ENCODE data around the gene TLX2.

TLX2 gene

GRCh38 chr2:74550231-74550630 lies 36.0 kb downstream of the TLX2 start:
- Histone ChIP-seq H3K27ac (no peak overlapping the region), H3K4me3 (no peak overlapping the region)
- TF ChIP-seq, protein P1, sequence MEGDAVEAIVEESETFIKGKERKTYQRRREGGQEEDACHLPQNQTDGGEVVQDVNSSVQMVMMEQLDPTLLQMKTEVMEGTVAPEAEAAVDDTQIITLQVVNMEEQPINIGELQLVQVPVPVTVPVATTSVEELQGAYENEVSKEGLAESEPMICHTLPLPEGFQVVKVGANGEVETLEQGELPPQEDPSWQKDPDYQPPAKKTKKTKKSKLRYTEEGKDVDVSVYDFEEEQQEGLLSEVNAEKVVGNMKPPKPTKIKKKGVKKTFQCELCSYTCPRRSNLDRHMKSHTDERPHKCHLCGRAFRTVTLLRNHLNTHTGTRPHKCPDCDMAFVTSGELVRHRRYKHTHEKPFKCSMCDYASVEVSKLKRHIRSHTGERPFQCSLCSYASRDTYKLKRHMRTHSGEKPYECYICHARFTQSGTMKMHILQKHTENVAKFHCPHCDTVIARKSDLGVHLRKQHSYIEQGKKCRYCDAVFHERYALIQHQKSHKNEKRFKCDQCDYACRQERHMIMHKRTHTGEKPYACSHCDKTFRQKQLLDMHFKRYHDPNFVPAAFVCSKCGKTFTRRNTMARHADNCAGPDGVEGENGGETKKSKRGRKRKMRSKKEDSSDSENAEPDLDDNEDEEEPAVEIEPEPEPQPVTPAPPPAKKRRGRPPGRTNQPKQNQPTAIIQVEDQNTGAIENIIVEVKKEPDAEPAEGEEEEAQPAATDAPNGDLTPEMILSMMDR (IDR thresholded peaks at IDR 0.05) = no peak
- no peak for DNase-seq (ENCODE audit: low spot score)

DNA sequence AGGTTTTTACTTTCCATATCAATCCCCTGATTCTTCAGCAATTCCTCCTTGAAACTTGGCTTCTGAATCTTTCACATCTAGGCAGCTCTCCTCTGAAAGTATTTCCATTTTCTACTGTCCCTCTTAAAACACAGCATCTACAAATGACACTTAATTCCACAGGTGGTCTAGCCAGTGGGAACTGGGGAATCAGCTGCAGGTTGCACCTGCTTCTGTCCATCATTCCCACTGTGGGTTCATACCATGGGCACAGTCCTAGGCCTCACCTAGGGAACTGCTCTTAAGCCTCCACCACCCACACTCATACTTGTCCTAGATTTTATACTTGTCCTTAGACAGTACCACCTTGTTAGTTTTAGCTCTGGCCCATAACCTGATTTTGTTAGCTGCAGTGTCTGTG lies 37.3 kb downstream of the TLX2 start:
- no peak overlapping the region for H3K27ac ChIP-seq

GRCh38 chr2:74551942-74552913 lies 38.0 kb downstream of the TLX2 start:
- no peak overlapping the region for H3K27ac ChIP-seq

More for the DNA sequence above, 37.3 kb downstream of the TLX2 start:
- H3K4me3 ChIP-seq = no peak overlapping the region
- DNase-seq (ENCODE audit: low spot score) = peak; percentile 22
- TF ChIP-seq, protein P1 (IDR thresholded peaks at IDR 0.05) = no peak

DNA sequence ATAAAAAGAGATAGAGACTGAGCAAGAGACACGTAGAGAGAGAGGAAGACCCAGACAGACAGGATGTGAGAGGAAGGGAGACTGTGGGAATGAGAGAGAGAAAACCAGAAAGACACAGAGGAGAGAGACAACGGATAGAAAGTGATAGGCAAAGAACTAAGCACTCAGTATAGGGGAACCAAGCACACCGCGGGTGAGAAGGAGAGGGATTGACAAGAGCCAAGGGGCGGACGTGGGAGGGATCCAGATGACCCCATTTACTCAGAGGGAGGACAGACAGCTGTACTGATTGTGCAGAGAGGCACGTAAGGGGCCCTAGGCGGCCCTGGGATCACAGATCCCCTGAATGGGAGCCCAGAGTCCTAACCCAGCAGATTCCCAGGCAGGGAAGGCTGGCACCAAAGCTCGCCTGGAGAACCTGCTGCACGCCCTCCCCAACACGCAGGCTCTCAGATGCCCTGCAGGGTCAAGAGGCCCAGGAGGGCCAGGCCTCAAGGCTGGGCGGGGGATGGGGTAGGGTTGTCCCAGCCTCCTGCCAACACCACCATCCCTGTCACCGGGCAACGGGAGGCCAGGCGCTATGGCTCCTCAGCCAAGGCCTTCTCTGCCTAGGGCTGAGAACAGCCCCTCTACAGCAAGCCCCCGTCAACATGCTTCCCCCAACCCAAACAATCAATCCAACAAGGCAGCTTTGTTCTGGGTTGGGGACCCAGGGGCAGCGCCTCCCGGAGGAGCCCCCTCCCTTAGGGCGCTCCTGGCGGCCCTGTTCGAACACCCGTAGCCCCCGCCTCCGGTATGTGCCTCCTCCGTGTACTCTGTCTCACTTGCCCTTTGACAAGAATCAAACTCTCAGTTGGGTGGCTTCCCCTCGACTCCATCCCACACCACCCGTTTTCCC lies 38.9 kb downstream of the TLX2 start:
- peak overlapping the region; percentile 82 to 99 for H3K27ac ChIP-seq
- TF ChIP-seq, protein P1 (IDR thresholded peaks at IDR 0.05) = no peak
- peak; percentile 79 for DNase-seq (ENCODE audit: low spot score)
- H3K4me3 ChIP-seq = peak overlapping the region; percentile 98

More at GRCh38 chr2:74551942-74552913, 38.0 kb downstream of the TLX2 start:
- DNase-seq (ENCODE audit: low spot score) = peak; percentile 68
- TF ChIP-seq, protein P1 (IDR thresholded peaks at IDR 0.05) = no peak
- H3K4me3 ChIP-seq = no peak overlapping the region

DNA sequence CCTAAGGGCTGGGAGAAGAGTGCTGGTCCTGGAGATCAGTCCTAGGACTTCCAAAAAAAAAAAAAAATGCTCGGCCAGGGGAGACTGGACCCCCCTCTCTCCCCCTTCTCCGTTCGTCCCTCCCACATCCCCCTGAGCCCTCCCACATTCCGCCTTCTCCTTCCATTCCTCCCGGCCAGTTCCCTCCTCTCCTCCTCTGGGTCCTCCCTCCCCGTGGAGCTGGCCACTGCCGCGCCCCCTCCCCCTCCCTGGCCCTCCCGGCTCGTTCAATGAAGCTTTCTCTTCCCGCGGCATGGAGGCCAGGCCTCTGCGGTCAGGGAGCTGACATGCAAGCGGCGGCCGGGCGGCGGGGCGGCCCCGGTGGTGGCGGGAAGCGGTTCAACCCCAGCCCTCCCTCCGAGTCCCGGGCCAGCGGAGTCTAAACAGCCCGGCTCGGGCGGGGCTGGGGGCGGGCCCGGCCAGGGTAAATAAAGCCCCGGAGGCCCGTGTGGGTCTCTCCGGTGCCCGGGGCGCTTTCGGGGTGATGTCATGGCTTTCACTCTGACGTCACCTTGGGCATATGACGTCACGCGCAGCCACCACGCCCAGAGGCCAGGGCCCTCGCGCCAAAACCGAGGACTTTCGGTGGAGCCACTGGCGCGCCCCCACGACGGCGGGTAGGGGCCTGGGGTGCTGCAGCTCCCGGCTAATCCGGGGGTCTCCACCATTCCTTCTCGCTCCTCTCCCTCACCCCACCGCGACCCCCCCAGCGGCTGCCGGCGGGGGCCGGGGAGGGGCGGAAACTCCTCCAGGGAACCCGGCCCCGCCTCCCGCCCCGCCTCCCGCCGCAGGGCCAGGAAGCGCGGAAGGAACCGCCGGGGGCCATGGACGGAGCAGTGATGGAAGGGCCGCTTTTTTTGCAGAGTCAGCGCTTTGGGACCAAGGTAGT lies 39.9 kb downstream of the TLX2 start, which contains the start of the genes DOK1 and LOXL3:
TSS of gene DOK1 (plus strand) at position 829 of the 928 bp plus-strand sequence. CDS start at position 864, 35 bp downstream.
TSS of gene LOXL3 (minus strand) at position 51 of the 928 bp plus-strand sequence. CDS start 1,308 bp downstream, outside the sequence.
- peak; percentile 91 for DNase-seq (ENCODE audit: low spot score)
- Histone ChIP-seq H3K4me3 (peak within 1 kb of the TSS; percentile 98), H3K27ac (peak within 1 kb of the TSS; percentile 82 to 99)
- TF ChIP-seq, protein P1 (IDR thresholded peaks at IDR 0.05) = no peak
